Tibial artery (tissue), 4 donors: ENCODE measurements around the gene PLEKHG3.

Experiments
- DNase-seq, 2 donors: peaks; one replicate each; pipeline ENCODE4 v3.0.0-alpha.2; 2019
- H3K27ac ChIP-seq, 2 donors: fragments of 200-600 bp; sonication (generic) in 1 of 2; 1 replicate in 1 of 2; 2 replicates in 1 of 2; pipeline ENCODE4 v1.5.1; 2018 to 2019; ENCODE audit warnings: mild to moderate bottlenecking in 1 of 2
- H3K27me3 ChIP-seq, 2 donors: fragments of 200-600 bp; sonication (generic) in 1 of 2; one replicate each; pipeline versions ENCODE4 v1.5.1 to v1.6.0; 2016 to 2019
- H3K36me3 ChIP-seq, 3 donors: fragments of 200-600 bp; sonication (generic) in 2 of 3; one replicate each; pipeline ENCODE4 v1.5.1; 2016 to 2019; ENCODE audit warnings: mild to moderate bottlenecking in 2 of 3
- H3K4me1 ChIP-seq, 4 donors: fragments of 200-600 bp; sonication (generic) in 2 of 4; 1 replicate in 3 of 4; 2 replicates in 1 of 4; pipeline ENCODE4 v1.5.1; 2016 to 2019
- H3K4me3 ChIP-seq, 2 donors: fragments of 200-600 bp; sonication (generic) in 1 of 2; 1 replicate in 1 of 2; 2 replicates in 1 of 2; pipeline ENCODE4 v1.5.1; 2018 to 2019; ENCODE audit warnings: mild to moderate bottlenecking in 2 of 2
- H3K9me3 ChIP-seq, 3 donors: fragments of 200-600 bp; sonication (generic) in 1 of 3; one replicate each; pipeline ENCODE4 v1.5.1; 2016 to 2019
- intact Hi-C: fragments of 100-400 bp; cut with DNase I; formaldehyde crosslinking; loops from one replicate; pipeline ENCODE4 v1.15.0; 2023; ENCODE audit warnings: low total_unique reads
- TF ChIP-seq, protein P1 (sequence below), 2 experiments: fragments of 200-600 bp in 1 of 2; fragments of 450-650 bp in 1 of 2; IDR thresholded peaks; one replicate each; pipeline ENCODE4 v1.5.1; 2017 to 2019; ENCODE audit warnings: antibody characterized with exemption in 2 of 2, mild to moderate bottlenecking in 1 of 2, moderate library complexity in 1 of 2

Gene PLEKHG3

DNA sequence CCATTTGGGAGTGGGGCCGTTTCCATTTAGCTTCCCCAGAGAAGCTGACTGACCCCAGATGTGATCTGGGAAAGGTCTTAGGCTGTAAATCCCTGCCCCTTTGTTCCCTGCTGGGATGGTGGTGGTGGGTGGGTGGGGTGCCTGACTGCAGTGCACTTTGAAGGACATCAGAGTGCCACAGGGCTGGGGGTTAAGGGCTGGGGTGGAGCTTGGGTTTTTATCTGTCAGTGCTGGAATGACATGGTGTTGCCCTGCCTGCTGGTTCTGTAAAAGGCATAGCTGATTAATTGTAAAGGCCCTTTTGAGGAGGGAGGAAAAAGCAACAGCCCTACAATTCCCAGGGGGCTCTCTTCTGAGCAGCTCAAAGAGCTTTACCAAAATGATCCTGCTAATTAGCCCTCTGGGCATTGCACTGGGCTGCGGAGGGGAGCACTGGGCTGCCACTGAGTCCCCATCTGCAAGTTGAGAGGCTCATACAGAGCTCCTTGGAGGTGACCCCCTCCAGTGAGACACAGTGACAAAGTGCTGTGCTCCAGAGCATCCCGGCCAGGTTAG, 21.1 kb downstream of the PLEKHG3 start:
- TF ChIP-seq, protein P1, sequence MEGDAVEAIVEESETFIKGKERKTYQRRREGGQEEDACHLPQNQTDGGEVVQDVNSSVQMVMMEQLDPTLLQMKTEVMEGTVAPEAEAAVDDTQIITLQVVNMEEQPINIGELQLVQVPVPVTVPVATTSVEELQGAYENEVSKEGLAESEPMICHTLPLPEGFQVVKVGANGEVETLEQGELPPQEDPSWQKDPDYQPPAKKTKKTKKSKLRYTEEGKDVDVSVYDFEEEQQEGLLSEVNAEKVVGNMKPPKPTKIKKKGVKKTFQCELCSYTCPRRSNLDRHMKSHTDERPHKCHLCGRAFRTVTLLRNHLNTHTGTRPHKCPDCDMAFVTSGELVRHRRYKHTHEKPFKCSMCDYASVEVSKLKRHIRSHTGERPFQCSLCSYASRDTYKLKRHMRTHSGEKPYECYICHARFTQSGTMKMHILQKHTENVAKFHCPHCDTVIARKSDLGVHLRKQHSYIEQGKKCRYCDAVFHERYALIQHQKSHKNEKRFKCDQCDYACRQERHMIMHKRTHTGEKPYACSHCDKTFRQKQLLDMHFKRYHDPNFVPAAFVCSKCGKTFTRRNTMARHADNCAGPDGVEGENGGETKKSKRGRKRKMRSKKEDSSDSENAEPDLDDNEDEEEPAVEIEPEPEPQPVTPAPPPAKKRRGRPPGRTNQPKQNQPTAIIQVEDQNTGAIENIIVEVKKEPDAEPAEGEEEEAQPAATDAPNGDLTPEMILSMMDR (IDR thresholded peaks at IDR 0.05), result no peak
- DNase-seq, result peak in 1 of 2 donors; percentile 58
- intact Hi-C loops, result no loop called here
- no peaks in the 10 kb centered on the region for H3K9me3 ChIP-seq
- H3K4me1 ChIP-seq, result peaks cover 3 to 93% (median 90%) of the 10 kb centered on the region in 4 donors
- H3K36me3 ChIP-seq, result peaks cover 20 to 30% (median 30%) of the 10 kb centered on the region in 3 donors
- H3K27ac ChIP-seq, result peak overlapping the region; percentile 88 to 91
- no peak overlapping the region for H3K4me3 ChIP-seq
- H3K27me3 ChIP-seq, result no peaks in the 10 kb centered on the region

- peaks cover 27 to 37% (median 37%) of the 10 kb centered on the region in 3 donors for H3K36me3 ChIP-seq
- H3K27me3 ChIP-seq, result no peaks in the 10 kb centered on the region
- peaks cover 3 to 86% (median 83%) of the 10 kb centered on the region in 4 donors for H3K4me1 ChIP-seq
- no peaks in the 10 kb centered on the region for H3K9me3 ChIP-seq
- no peak for DNase-seq
- H3K27ac ChIP-seq, result peak overlapping the region; percentile 88 to 91
- no peak overlapping the region for H3K4me3 ChIP-seq
- TF ChIP-seq, protein P1 (IDR thresholded peaks at IDR 0.05), result no peak
- intact Hi-C loops, result no loop called here
Measured at GRCh38 chr14:64725879-64726584, 21.8 kb downstream of the PLEKHG3 start.

- Histone ChIP-seq H3K4me1 (peaks cover 3 to 81% (median 79%) of the 10 kb centered on the region in 4 donors), H3K4me3 (no peak overlapping the region), H3K27me3 (no peaks in the 10 kb centered on the region), H3K36me3 (peaks cover 32 to 42% (median 42%) of the 10 kb centered on the region in 3 donors), H3K9me3 (no peaks in the 10 kb centered on the region), H3K27ac (peak overlapping the region; percentile 88 to 91)
- intact Hi-C loops, result no loop called here
- TF ChIP-seq, protein P1 (IDR thresholded peaks at IDR 0.05), result no peak
- DNase-seq, result peak in 1 of 2 donors; percentile 70
Measured at GRCh38 chr14:64726585-64726890, 22.3 kb downstream of the PLEKHG3 start.

DNA sequence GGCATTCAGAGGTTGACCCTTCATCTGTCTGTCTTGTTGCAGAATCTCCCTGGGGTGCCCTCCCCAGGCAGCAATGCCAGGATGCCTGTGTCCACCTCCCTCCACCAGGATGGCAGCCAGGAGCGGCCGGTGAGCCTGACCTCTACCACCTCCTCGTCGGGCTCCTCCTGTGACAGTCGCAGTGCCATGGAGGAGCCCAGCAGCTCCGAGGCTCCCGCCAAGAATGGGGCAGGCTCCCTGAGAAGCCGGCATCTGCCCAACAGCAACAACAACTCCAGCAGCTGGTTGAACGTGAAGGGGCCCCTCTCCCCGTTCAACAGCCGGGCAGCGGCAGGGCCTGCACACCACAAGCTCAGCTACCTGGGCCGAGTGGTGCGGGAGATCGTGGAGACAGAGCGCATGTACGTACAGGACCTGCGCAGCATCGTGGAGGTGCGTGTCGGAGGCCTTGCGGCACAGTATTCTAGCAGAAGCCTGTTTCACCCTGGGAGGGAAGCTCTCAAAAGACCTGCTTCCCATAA, 23.4 kb downstream of the PLEKHG3 start:
- Histone ChIP-seq H3K27me3 (no peaks in the 10 kb centered on the region), H3K9me3 (no peaks in the 10 kb centered on the region), H3K27ac (peak overlapping the region; percentile 88 to 91), H3K36me3 (peaks cover 43 to 53% (median 53%) of the 10 kb centered on the region in 3 donors), H3K4me1 (peaks cover 3 to 70% (median 69%) of the 10 kb centered on the region in 4 donors), H3K4me3 (no peak overlapping the region)
- DNase-seq, result peak in 1 of 2 donors; percentile 80
- intact Hi-C loops, result no loop called here
- TF ChIP-seq, protein P1 (IDR thresholded peaks at IDR 0.05), result no peak

DNA sequence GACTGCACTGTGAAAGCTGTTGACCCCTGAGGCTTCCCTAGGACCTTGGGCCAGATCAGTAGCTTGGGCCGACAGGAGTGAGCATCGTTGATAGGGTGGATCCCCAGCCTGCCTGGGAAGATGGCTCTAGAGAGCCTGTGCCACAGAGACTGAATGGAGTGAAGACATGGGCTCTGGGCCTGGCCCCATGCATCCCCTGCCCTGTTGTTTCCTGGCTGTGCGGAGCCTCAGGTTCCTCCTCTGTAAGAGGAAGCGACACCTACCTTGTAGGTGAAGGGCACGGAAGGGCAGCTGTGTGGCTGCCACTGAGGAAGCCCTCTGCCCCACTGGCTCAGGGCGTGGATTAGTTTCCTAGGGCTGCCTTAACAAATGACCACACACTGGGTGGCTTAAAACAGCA, 23.9 kb downstream of the PLEKHG3 start:
- Histone ChIP-seq H3K4me3 (no peak overlapping the region), H3K27ac (peak overlapping the region; percentile 88 to 91), H3K9me3 (no peaks in the 10 kb centered on the region), H3K4me1 (peaks cover 3 to 65% (median 64%) of the 10 kb centered on the region in 4 donors), H3K36me3 (peaks cover 48 to 58% (median 58%) of the 10 kb centered on the region in 3 donors), H3K27me3 (no peaks in the 10 kb centered on the region)
- peak in 1 of 2 donors; percentile 43 for DNase-seq
- intact Hi-C loops, result no loop called here
- TF ChIP-seq, protein P1 (IDR thresholded peaks at IDR 0.05), result no peak
